Brain microvascular endothelial cell (primary cell): Measurements from ENCODE around the gene FBXO40.

ENCODE experiments used
- DNase-seq: peaks from one replicate; pipeline ENCODE4 v3.0.0-alpha.2; 2020
- H3K27ac ChIP-seq: fragments of 250-450 bp; sonication (Bioruptor Pico); 2 replicates; pipeline ENCODE4 v1.5.1; 2020; ENCODE audit warnings: mild to moderate bottlenecking, moderate library complexity
- H3K27me3 ChIP-seq: fragments of 250-450 bp; sonication (Bioruptor Pico); replicated peaks from 2 replicates; pipeline ENCODE4 v1.5.1; 2020; ENCODE audit warnings: mild to moderate bottlenecking
- H3K36me3 ChIP-seq: fragments of 250-450 bp; sonication (Bioruptor Pico); replicated peaks from 2 replicates; pipeline ENCODE4 v1.5.1; 2020; ENCODE audit warnings: mild to moderate bottlenecking
- H3K4me3 ChIP-seq: 2 replicates; pipeline ENCODE4 v1.5.1; 2011; ENCODE audit warnings: low read depth, mild to moderate bottlenecking, control low read depth, low read length, moderate library complexity
- in situ Hi-C: cut with HindIII; loops from 2 replicates; pipeline ENCODE4 v1.10.0; 2017; ENCODE audit warnings: low sequenced_read_pairs, low pct_ligation_motif_present
- TF ChIP-seq, protein P1 (sequence below): IDR thresholded peaks from 2 replicates; pipeline ENCODE4 v1.5.1; 2011; ENCODE audit warnings: low read depth, mild to moderate bottlenecking, moderate library complexity, low read length, control low read depth, inconsistent platforms; ENCODE audit errors: missing control alignments

Gene FBXO40

DNA sequence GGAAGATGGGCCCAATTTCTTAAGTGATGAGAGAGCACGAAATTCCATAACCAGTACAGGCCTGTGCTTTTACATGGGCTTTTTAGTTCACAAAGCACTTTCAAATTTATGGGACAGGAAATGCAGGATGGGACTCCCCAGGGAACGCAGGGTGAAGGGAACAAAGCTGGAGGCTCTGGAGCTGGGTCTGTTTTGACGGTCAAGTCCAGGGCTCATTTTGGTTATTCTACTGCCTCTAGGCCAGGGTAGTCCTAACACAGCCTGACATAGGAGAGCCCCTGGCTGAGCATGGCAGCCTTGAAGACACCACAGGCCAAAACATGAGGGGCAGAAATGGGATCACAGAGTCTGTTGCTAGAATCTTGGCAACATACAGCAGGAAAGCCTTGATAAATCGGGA lies 34.0 kb downstream of the FBXO40 start:
- H3K4me3 ChIP-seq = no peak overlapping the region
- no peak for DNase-seq
- H3K36me3 ChIP-seq = no peaks in the 10 kb centered on the region
- TF ChIP-seq, protein P1, sequence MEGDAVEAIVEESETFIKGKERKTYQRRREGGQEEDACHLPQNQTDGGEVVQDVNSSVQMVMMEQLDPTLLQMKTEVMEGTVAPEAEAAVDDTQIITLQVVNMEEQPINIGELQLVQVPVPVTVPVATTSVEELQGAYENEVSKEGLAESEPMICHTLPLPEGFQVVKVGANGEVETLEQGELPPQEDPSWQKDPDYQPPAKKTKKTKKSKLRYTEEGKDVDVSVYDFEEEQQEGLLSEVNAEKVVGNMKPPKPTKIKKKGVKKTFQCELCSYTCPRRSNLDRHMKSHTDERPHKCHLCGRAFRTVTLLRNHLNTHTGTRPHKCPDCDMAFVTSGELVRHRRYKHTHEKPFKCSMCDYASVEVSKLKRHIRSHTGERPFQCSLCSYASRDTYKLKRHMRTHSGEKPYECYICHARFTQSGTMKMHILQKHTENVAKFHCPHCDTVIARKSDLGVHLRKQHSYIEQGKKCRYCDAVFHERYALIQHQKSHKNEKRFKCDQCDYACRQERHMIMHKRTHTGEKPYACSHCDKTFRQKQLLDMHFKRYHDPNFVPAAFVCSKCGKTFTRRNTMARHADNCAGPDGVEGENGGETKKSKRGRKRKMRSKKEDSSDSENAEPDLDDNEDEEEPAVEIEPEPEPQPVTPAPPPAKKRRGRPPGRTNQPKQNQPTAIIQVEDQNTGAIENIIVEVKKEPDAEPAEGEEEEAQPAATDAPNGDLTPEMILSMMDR = no peak
- in situ Hi-C loops = no loop called here
- H3K27ac ChIP-seq = no peak overlapping the region
- no peaks in the 10 kb centered on the region for H3K27me3 ChIP-seq

DNA sequence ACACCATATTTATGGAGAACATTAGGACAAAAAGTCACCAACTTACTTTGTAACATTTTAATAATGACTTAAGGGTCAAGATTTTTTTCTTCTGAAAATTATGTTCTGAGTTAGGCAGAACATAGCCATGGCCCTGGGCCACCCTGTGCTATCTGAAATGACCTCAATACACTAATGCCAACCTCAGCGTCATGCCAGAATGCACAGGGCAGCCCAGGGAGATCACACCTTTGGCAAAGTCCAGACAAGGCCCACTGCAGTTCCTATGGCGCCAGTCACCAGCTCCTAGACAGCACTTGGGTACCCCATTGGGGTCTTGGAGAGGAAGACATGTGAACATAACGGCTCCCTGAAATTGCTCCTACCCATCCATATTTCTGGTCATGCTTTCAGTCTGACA lies 34.4 kb downstream of the FBXO40 start:
- no peak overlapping the region for H3K27ac ChIP-seq
- H3K36me3 ChIP-seq = no peaks in the 10 kb centered on the region
- in situ Hi-C loops = no loop called here
- H3K4me3 ChIP-seq = no peak overlapping the region
- DNase-seq = no peak
- H3K27me3 ChIP-seq = no peaks in the 10 kb centered on the region
- TF ChIP-seq, protein P1 = no peak

DNA sequence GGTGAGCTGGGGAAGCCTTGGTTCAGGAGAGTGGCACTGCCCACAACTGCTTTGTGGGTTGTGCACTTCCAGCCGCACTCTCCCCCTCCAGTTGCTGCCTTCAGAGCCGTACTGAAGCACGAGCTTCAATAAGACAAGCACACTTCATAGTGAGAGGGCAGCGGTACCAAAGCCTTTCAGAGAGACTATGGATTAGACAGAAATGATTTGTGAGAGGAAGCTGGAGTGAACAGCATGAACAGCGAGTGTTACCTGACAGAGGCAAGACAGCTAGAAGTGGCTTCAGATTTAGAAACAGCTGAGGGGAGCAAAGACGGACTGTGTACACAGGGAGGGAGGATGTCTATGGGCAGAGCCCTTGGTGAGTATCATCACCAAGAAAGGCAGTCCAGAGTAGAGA lies 36.4 kb downstream of the FBXO40 start:
- Histone ChIP-seq H3K27ac (no peak overlapping the region), H3K4me3 (no peak overlapping the region), H3K36me3 (no peaks in the 10 kb centered on the region), H3K27me3 (no peaks in the 10 kb centered on the region)
- no peak for DNase-seq
- in situ Hi-C loops = no loop called here
- TF ChIP-seq, protein P1 = no peak

DNA sequence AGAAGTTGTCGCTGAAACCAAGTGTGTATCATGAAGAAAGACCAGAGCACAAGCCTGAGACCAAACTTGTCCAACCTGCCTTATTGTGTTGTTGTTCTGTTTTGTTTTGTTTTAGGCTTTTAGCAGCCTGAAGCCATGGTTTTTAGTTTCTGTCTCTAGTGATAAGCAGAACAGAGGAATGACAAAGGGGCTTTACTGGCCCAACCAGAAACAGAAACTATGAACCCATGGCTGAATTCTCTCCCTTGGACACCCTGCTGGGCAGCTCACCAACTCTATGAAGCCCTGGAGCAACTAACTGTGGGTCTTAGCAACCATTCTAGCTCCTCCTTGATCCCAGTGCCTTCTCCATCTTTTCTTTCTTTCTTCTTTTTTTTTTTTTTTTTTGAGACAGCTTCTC lies 37.2 kb downstream of the FBXO40 start:
- H3K27me3 ChIP-seq = no peaks in the 10 kb centered on the region
- no peak for DNase-seq
- H3K27ac ChIP-seq = no peak overlapping the region
- TF ChIP-seq, protein P1 = no peak
- no peaks in the 10 kb centered on the region for H3K36me3 ChIP-seq
- in situ Hi-C loops = no loop called here
- no peak overlapping the region for H3K4me3 ChIP-seq

DNA sequence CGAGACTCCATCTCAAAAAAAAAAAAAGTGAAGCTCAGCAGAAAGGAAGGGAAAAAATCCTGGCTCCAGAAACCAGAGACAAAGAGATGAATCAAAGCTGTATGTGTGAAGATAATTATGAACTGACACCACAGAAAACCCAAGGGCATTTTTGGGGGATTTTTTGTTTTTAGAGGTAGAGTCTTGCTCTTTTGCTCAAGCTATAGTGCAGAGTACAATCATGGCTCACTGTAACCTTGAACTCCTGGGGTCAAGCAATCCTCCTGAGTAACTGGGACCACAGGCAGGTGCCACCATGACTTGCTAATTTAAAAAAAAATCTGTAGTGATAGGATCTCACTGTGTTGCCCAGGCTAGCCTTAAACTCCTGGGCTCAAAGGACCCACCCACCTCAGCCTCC lies 44.7 kb downstream of the FBXO40 start:
- no peak for DNase-seq
- Histone ChIP-seq H3K36me3 (no peaks in the 10 kb centered on the region), H3K27me3 (no peaks in the 10 kb centered on the region), H3K4me3 (no peak overlapping the region), H3K27ac (no peak overlapping the region)
- TF ChIP-seq, protein P1 = no peak
- in situ Hi-C loops = no loop called here

DNA sequence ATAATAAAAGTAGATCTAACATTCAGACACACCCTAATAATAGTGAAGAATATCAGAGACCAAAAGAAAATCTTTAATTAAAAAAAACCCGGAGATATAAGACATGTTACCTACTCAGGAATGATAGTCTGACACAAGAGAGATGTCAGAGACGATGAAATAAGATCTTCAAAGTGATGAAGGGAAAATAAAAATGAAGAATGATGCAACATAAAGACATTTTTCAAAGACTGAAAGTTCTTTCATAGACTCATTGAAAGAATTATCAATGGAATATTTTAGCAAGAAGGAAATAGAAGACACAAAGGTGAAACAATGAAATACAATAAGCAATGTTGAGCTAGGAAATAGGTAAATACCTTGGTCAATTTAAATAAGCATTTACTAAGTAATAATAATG lies 47.9 kb downstream of the FBXO40 start:
- TF ChIP-seq, protein P1 = no peak
- in situ Hi-C loops = no loop called here
- no peak for DNase-seq
- H3K27me3 ChIP-seq = no peaks in the 10 kb centered on the region
- no peak overlapping the region for H3K4me3 ChIP-seq
- no peak overlapping the region for H3K27ac ChIP-seq
- H3K36me3 ChIP-seq = no peaks in the 10 kb centered on the region
